OCI-LY3 (cell line): ENCODE measurements around the gene FITM1.

Experiments
- H2AFZ ChIP-seq: fragments of 200-600, 300-600 bp; shearing (Covaris generic); 2 replicates; pipeline ENCODE4 v1.6.0; 2014; ENCODE audit warnings: antibody characterized with exemption, low read depth, low read length
- H3K27ac ChIP-seq: fragments of 200-600, 300-600 bp; sonication (generic); 2 replicates; pipeline ENCODE4 v1.5.1; 2014; ENCODE audit warnings: mild to moderate bottlenecking, low read length, moderate library complexity, mixed read lengths
- H3K27me3 ChIP-seq: fragments of 200-600, 300-600 bp; sonication (generic); 2 replicates; pipeline ENCODE4 v1.6.1; 2014; ENCODE audit warnings: low read depth, low read length, mixed read lengths
- H3K36me3 ChIP-seq: fragments of 200-600, 300-600 bp; sonication (generic); replicated peaks from 2 replicates; pipeline ENCODE3; 2014; ENCODE audit warnings: low read depth, low read length, mixed read lengths
- H3K4me1 ChIP-seq: fragments of 300-600, 200-600 bp; sonication (generic); 2 replicates; pipeline ENCODE4 v1.6.1; 2014; ENCODE audit warnings: low read length, mixed read lengths
- H3K4me2 ChIP-seq: fragments of 200-600, 300-600 bp; sonication (generic); 2 replicates; pipeline ENCODE4 v1.6.1; 2014; ENCODE audit warnings: low read length, mixed read lengths
- H3K4me3 ChIP-seq: fragments of 300-600, 200-600 bp; sonication (generic); 2 replicates; pipeline ENCODE4 v1.5.1; 2014; ENCODE audit warnings: antibody characterized with exemption, mild to moderate bottlenecking, low read length, moderate library complexity
- H3K79me2 ChIP-seq: fragments of 300-600, 200-600 bp; shearing (Covaris generic); 2 replicates; pipeline ENCODE4 v1.6.1; 2014; ENCODE audit warnings: mild to moderate bottlenecking, low read length, mixed read lengths
- H3K9ac ChIP-seq: fragments of 300-600, 200-600 bp; shearing (Covaris generic); 2 replicates; pipeline ENCODE4 v1.6.0; 2014; ENCODE audit warnings: mild to moderate bottlenecking, low read length, moderate library complexity
- H3K9me3 ChIP-seq: fragments of 200-600, 300-600 bp; shearing (Covaris generic); 2 replicates; pipeline ENCODE4 v1.6.1; 2014; ENCODE audit warnings: low read length, mixed read lengths; ENCODE audit not compliant: insufficient read depth
- H4K20me1 ChIP-seq: fragments of 200-600, 300-600 bp; sonication (generic); 2 replicates; pipeline ENCODE4 v1.6.1; 2016; ENCODE audit warnings: low read length, mixed read lengths; ENCODE audit not compliant: insufficient read depth
- CTCF ChIP-seq: fragments of 200-600, 300-600 bp; sonication (generic); IDR thresholded peaks from 2 replicates; pipeline ENCODE4 v1.5.1; 2014; ENCODE audit warnings: antibody characterized with exemption, low read length, low read depth
- EZH2phosphoT487 ChIP-seq: fragments of 200-600 bp; shearing (Covaris generic); IDR thresholded peaks from 2 replicates; pipeline ENCODE4 v1.6.1; 2018; ENCODE audit warnings: antibody characterized with exemption, mixed run types, low read depth

FITM1 gene

GRCh38 chr14:24123424-24124417 is 6.7 kb upstream of the FITM1 start:
- TF ChIP-seq EZH2phosphoT487 (no peak), CTCF (no peak)
- Histone ChIP-seq H3K36me3 (peaks cover 32% of the 10 kb centered on the region), H3K27ac (peak overlapping the region; percentile 87)

GRCh38 chr14:24126939-24127338 is 3.5 kb upstream of the FITM1 start:
- TF ChIP-seq CTCF (no peak), EZH2phosphoT487 (no peak)
- Histone ChIP-seq H3K27ac (no peak overlapping the region), H3K4me2 (no peak overlapping the region), H4K20me1 (no peaks in the 10 kb centered on the region), H3K79me2 (no peaks in the 10 kb centered on the region), H3K9me3 (no peaks in the 10 kb centered on the region), H2AFZ (no peak overlapping the region), H3K4me1 (peaks cover 32% of the 10 kb centered on the region), H3K27me3 (no peaks in the 10 kb centered on the region), H3K4me3 (no peak overlapping the region), H3K36me3 (peaks cover 13% of the 10 kb centered on the region), H3K9ac (no peak overlapping the region)

More at GRCh38 chr14:24123424-24124417, 6.7 kb upstream of the FITM1 start:
- peak overlapping the region; percentile 47; the same call in 1 of the 2 replicates for H2AFZ ChIP-seq
- no peaks in the 10 kb centered on the region for H3K79me2 ChIP-seq
- H3K4me2 ChIP-seq: peak overlapping the region; percentile 67
- H3K9ac ChIP-seq: peak overlapping the region; percentile 43; the same call in 1 of the 2 replicates
- H3K4me1 ChIP-seq: peaks cover 19% of the 10 kb centered on the region
- H3K9me3 ChIP-seq: no peaks in the 10 kb centered on the region
- H3K4me3 ChIP-seq: peak overlapping the region; percentile 27
- no peaks in the 10 kb centered on the region for H3K27me3 ChIP-seq
- H4K20me1 ChIP-seq: no peaks in the 10 kb centered on the region

GRCh38 chr14:24127673-24128072 is 2.8 kb upstream of the FITM1 start:
- Histone ChIP-seq H2AFZ (no peak overlapping the region), H3K27ac (no peak overlapping the region), H3K4me3 (no peak overlapping the region), H3K36me3 (peaks cover 10% of the 10 kb centered on the region), H3K79me2 (no peaks in the 10 kb centered on the region), H3K4me1 (peaks cover 32% of the 10 kb centered on the region), H3K9ac (no peak overlapping the region), H4K20me1 (no peaks in the 10 kb centered on the region), H3K27me3 (no peaks in the 10 kb centered on the region), H3K4me2 (no peak overlapping the region), H3K9me3 (no peaks in the 10 kb centered on the region)
- TF ChIP-seq CTCF (no peak), EZH2phosphoT487 (no peak)

- H3K27ac ChIP-seq: no peak overlapping the region
- no peak overlapping the region for H3K4me2 ChIP-seq
- TF ChIP-seq CTCF: no peak
- TF ChIP-seq EZH2phosphoT487: no peak
- H3K79me2 ChIP-seq: no peaks in the 10 kb centered on the region
- H4K20me1 ChIP-seq: no peaks in the 10 kb centered on the region
- no peak overlapping the region for H3K4me3 ChIP-seq
- H3K36me3 ChIP-seq: no peaks in the 10 kb centered on the region
- peaks cover 14% of the 10 kb centered on the region for H3K4me1 ChIP-seq
- no peaks in the 10 kb centered on the region for H3K9me3 ChIP-seq
- H3K27me3 ChIP-seq: no peaks in the 10 kb centered on the region
- no peak overlapping the region for H3K9ac ChIP-seq
- H2AFZ ChIP-seq: no peak overlapping the region
Measured at GRCh38 chr14:24129410-24129998, 955 bp upstream of the FITM1 start.
